Type B pancreatic cell (in vitro differentiated cells): Measurements from ENCODE around the gene KAT2A. TPM values are rescaled to one million over a fixed set of nuclear protein-coding genes. Genes with fewer than 3 reads are reported as not detected.

Experiments
- DNase-seq: peaks from one replicate; pipeline ENCODE4 v3.0.0; 2021; ENCODE audit warnings: mixed read lengths; ENCODE audit not compliant: unreplicated experiment; ENCODE audit errors: extremely low spot score
- H3K27ac Mint-ChIP-seq: 2 replicates; pipeline ENCODE4 v1.8.0; 2021; ENCODE audit warnings: mild to moderate bottlenecking, mixed read lengths
- H3K27me3 Mint-ChIP-seq: 2 replicates; pipeline ENCODE4 v1.8.0; 2021; ENCODE audit warnings: mixed read lengths
- H3K36me3 Mint-ChIP-seq: 2 replicates; pipeline ENCODE4 v1.8.0; 2021; ENCODE audit warnings: mixed read lengths
- H3K4me1 Mint-ChIP-seq: one replicate; pipeline ENCODE4 v1.8.0; 2021; ENCODE audit warnings: mixed read lengths; ENCODE audit not compliant: unreplicated experiment
- H3K4me3 Mint-ChIP-seq: 2 replicates; pipeline ENCODE4 v1.8.0; 2021; ENCODE audit warnings: mild to moderate bottlenecking, mixed read lengths
- H3K9me3 Mint-ChIP-seq: 2 replicates; pipeline ENCODE4 v1.8.0; 2021; ENCODE audit warnings: mixed read lengths
- total RNA-seq: library from RNA; stranded (reverse); gene quantifications from 2 replicates; pipeline ENCODE4 v1.2.1, GENCODE V29; 2021; ENCODE audit warnings: low replicate concordance
- TF ChIP-seq, protein P1 (sequence below): fragments of 200-600 bp; sonication (generic); conservative IDR thresholded peaks from 2 replicates; pipeline ENCODE4 v1.5.0; 2021; ENCODE audit warnings: antibody characterized with exemption, mild to moderate bottlenecking

The KAT2A gene
- total RNA-seq, 1 donor from 2014 or later: 63.5 TPM

DNA sequence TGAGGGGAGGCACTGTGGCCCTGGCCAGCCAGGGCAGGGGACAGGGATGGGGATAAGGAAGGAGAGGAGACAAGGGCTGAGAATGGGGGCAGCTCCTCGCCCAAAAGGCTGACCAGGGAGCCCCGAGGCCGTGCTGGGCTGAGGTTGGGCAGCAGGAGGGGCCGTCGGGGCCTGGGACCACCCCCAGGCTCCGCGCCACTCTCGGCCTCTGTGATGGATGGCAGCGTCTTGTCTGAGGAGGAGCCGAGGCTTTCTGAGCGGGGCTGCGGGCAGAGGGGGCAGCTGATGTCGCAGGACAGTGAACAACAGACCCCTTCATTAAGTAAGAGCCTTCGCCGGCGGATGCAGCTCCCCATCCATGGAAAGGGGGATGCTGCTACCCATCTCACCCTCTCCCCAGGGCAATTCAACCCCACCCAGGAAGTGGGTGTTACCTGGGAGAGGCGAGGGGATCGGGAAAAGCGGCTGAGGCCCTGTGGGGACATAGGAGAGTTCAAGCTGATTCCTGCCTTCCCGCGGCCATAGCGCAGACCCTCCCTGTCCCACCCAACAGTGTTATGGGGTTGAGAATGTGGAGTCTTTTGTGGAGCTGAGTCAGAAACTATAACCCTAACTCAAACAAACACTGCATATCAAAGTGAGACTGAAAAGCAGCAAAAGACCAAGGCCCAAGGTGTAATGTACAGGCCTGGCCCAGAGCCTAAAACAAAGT is 42.7 kb upstream of the KAT2A start:
- Mint-ChIP-seq H3K9me3 (no peaks in the 10 kb centered on the region), H3K27ac (no peak overlapping the region), H3K27me3 (peaks cover 7% of the 10 kb centered on the region), H3K4me1 (peaks cover 4% of the 10 kb centered on the region), H3K4me3 (no peak overlapping the region), H3K36me3 (no peaks in the 10 kb centered on the region)
- TF ChIP-seq, protein P1, sequence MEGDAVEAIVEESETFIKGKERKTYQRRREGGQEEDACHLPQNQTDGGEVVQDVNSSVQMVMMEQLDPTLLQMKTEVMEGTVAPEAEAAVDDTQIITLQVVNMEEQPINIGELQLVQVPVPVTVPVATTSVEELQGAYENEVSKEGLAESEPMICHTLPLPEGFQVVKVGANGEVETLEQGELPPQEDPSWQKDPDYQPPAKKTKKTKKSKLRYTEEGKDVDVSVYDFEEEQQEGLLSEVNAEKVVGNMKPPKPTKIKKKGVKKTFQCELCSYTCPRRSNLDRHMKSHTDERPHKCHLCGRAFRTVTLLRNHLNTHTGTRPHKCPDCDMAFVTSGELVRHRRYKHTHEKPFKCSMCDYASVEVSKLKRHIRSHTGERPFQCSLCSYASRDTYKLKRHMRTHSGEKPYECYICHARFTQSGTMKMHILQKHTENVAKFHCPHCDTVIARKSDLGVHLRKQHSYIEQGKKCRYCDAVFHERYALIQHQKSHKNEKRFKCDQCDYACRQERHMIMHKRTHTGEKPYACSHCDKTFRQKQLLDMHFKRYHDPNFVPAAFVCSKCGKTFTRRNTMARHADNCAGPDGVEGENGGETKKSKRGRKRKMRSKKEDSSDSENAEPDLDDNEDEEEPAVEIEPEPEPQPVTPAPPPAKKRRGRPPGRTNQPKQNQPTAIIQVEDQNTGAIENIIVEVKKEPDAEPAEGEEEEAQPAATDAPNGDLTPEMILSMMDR: no peak
- no peak for DNase-seq

DNA sequence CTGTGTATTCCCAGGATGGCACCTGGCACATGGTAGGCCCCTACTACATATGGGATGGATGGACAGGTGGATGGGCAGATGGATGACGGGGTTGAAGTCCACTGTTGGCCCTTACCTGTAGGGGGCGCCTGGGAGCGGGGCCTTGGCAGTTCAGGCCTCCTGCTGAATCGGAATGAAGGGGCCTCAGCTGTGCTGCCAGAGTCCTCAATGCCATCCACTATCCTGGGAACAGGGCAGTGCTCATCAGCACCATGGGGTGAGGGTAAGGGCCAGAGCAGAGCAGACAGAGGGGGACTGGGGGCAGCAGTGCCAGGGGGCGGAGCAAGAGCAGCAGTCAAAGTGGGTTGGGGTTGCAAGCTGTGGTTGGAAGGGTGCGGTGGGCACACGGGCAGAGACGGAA is 41.9 kb upstream of the KAT2A start:
- H3K27ac Mint-ChIP-seq: no peak overlapping the region
- H3K9me3 Mint-ChIP-seq: no peaks in the 10 kb centered on the region
- H3K4me3 Mint-ChIP-seq: no peak overlapping the region
- H3K27me3 Mint-ChIP-seq: peaks cover 7% of the 10 kb centered on the region
- TF ChIP-seq, protein P1: peak; percentile 63
- no peak for DNase-seq
- no peaks in the 10 kb centered on the region for H3K36me3 Mint-ChIP-seq
- H3K4me1 Mint-ChIP-seq: peaks cover 4% of the 10 kb centered on the region

DNA sequence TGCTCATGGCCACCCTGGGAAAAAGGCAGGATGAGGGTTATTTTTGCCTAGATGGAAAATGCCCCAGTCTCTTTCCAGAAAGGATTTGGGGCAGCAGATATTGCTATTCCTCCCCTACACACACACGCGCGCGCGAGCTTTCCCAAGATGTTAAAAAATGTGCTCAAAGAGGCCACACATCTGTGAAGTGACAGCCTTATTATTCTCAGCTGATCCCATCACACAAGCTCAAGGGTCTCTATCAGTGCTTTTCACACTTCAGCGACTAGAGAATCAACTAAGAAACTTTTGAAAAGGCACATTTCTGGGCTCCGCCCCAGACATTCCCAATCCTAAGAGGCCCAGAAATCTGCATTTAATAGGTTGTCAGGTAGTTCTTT is 39.4 kb upstream of the KAT2A start:
- H3K27ac Mint-ChIP-seq: no peak overlapping the region
- no peak for DNase-seq
- H3K36me3 Mint-ChIP-seq: no peaks in the 10 kb centered on the region
- H3K9me3 Mint-ChIP-seq: no peaks in the 10 kb centered on the region
- H3K4me3 Mint-ChIP-seq: no peak overlapping the region
- H3K27me3 Mint-ChIP-seq: peaks cover under 1% of the 10 kb centered on the region
- H3K4me1 Mint-ChIP-seq: peaks cover 4% of the 10 kb centered on the region
- TF ChIP-seq, protein P1: no peak

DNA sequence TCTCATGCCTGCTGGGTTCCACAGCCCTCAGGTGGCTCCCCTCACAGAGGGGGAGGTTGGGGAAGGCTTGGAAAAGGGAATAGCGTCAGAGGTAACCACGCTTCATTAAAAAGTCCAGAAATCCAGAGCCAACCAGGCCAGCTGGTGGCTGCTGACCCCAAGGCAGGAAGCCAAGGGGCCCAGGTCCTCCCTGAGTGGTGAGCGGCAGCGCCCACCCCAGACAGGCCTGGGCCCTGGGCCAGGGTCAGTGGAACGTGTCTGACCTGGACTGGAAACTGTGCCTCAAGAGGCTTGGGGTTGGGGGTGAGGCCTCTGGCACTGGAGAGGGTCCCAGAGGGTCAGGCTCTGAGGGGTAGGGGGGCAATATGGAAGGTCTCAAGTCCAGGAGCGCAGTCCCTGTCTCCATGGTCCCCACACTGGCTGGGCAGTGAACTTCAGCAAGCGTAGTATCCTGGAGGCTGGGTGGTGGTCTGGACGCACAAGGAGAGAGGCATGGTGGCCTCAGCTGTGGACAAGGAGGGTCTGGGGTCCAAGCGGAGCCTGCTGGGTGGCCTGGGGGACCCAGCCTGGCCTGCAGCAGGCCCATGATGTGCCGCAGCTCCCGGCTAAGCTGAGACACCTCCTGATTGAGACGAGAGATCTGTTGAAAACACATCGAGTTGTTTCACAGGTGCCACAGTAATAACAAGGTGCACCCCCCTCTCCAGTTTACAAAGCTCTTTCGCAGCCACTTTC is 38.8 kb upstream of the KAT2A start:
- Mint-ChIP-seq H3K9me3 (no peaks in the 10 kb centered on the region), H3K27ac (no peak overlapping the region), H3K4me1 (peaks cover 4% of the 10 kb centered on the region), H3K4me3 (no peak overlapping the region), H3K27me3 (no peaks in the 10 kb centered on the region), H3K36me3 (no peaks in the 10 kb centered on the region)
- TF ChIP-seq, protein P1: no peak
- DNase-seq: no peak

DNA sequence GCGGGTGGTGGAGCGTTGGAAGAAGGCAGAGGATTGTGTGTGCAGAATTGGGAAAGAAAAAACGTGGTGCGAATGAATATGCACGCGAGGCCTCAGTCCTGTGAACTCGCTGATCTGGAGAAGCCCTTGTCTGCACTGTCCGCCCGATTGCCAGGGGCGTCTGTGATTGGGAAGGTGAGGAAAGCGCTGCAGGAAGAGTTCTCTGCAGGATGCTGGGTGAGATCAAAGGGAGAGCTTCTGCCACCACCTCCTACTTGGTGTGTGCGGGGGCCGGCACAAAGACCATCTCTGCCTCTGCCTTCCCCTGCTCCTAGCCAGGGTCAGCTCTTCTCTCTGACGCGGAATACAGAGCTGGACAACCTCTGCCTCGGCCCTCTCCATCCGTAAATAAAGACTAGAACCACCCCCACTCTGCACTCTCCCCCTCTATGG is 34.5 kb upstream of the KAT2A start:
- Mint-ChIP-seq H3K4me1 (peaks cover 12% of the 10 kb centered on the region), H3K4me3 (peak overlapping the region; percentile 95), H3K36me3 (no peaks in the 10 kb centered on the region), H3K9me3 (no peaks in the 10 kb centered on the region), H3K27ac (no peak overlapping the region), H3K27me3 (no peaks in the 10 kb centered on the region)
- TF ChIP-seq, protein P1: no peak
- no peak for DNase-seq
